Thyroid gland (tissue), 4 donors: ENCODE measurements around the gene ACKR3.

Source experiments
- POLR2A ChIP-seq, 2 donors: fragments of 450-650 bp; IDR thresholded peaks; one replicate each; pipeline ENCODE4 v1.6.1; 2017; ENCODE audit warnings: antibody characterized with exemption in 2 of 2, mild to moderate bottlenecking in 2 of 2, moderate library complexity in 1 of 2
- TF ChIP-seq, protein P1 (sequence below), 6 experiments: fragments of 200-600 bp in 3 of 6; fragments of 450-650 bp in 3 of 6; sonication (generic) in 3 of 6; IDR thresholded peaks; one replicate each; pipeline ENCODE4 v1.5.1; 2016 to 2019; ENCODE audit warnings: antibody characterized with exemption in 6 of 6, mild to moderate bottlenecking in 2 of 6, inconsistent platforms in 1 of 6, moderate library complexity in 1 of 6

DNA sequence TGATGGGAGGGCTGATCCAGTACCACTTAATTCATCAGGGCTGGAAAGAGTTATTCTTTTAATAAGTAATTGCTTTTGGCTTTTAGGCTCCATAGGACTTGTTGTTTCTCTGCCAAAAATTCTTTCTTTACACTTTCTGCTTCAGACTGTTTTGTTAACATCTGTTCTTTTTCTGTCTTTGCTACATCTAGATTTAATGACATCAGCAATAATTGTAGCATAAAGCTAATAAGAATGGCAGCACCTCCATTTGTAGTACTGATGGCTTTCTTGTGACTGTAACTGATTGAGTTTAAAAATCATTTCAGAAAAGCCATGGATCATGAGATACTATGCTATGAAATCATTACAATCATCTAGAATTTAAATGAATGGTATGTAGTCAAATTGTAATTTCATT, 46.4 kb upstream of the ACKR3 start:
- TF ChIP-seq, protein P1, sequence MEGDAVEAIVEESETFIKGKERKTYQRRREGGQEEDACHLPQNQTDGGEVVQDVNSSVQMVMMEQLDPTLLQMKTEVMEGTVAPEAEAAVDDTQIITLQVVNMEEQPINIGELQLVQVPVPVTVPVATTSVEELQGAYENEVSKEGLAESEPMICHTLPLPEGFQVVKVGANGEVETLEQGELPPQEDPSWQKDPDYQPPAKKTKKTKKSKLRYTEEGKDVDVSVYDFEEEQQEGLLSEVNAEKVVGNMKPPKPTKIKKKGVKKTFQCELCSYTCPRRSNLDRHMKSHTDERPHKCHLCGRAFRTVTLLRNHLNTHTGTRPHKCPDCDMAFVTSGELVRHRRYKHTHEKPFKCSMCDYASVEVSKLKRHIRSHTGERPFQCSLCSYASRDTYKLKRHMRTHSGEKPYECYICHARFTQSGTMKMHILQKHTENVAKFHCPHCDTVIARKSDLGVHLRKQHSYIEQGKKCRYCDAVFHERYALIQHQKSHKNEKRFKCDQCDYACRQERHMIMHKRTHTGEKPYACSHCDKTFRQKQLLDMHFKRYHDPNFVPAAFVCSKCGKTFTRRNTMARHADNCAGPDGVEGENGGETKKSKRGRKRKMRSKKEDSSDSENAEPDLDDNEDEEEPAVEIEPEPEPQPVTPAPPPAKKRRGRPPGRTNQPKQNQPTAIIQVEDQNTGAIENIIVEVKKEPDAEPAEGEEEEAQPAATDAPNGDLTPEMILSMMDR (IDR thresholded peaks at IDR 0.05): no peak
- TF ChIP-seq POLR2A (IDR thresholded peaks at IDR 0.05): no peak
